HUES48 (cell line): ENCODE measurements around the gene AXIN2.
"Not testable (repeated sequence)": the region's sequence is repeated elsewhere in the genome, so short reads cannot be mapped to it uniquely, and the experiment has no call there.

ENCODE experiments used
- H3K27ac ChIP-seq: one replicate; pipeline ENCODE4 v1.7.0; 2013; ENCODE audit warnings: low read depth, low read length, inconsistent platforms
- H3K27me3 ChIP-seq: 2 replicates; pipeline ENCODE4 v1.6.1; 2013; ENCODE audit warnings: mild to moderate bottlenecking, low read length; ENCODE audit not compliant: control insufficient read depth, insufficient read depth
- H3K36me3 ChIP-seq: 2 replicates; pipeline ENCODE4 v1.6.1; 2013; ENCODE audit warnings: low read length; ENCODE audit not compliant: control insufficient read depth, insufficient read depth
- H3K4me1 ChIP-seq: 2 replicates; pipeline ENCODE4 v1.6.1; 2013; ENCODE audit warnings: mild to moderate bottlenecking, low read length; ENCODE audit not compliant: control insufficient read depth, insufficient read depth
- H3K4me3 ChIP-seq: 2 replicates; pipeline ENCODE4 v1.5.1; 2013; ENCODE audit warnings: mild to moderate bottlenecking, low read depth, low read length
- H3K9ac ChIP-seq: 2 replicates; pipeline ENCODE4 v1.6.1; 2013; ENCODE audit warnings: mild to moderate bottlenecking, low read depth, low read length, moderate library complexity
- H3K9me3 ChIP-seq: 2 replicates; pipeline ENCODE4 v1.6.1; 2013; ENCODE audit warnings: low read length; ENCODE audit not compliant: control insufficient read depth, insufficient read depth

The AXIN2 gene

DNA sequence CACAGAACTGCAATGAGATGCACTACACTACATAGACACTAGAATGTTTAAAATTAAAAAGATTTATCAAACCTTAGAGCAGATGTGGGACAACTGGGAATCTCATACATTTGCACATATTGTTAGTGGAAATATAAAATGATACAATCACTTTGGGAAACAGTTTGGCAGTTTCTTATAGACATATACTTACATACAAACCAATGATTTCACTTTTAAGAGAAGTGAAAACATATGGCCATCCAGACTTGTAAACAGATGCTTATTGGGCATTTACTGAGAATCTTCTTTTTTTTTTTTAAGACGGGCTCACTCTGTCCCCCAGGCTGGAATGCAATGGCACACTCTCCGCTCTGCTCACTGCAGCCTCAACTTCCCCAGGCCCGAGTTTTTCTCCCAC, 50.1 kb downstream of the AXIN2 start:
- Histone ChIP-seq H3K4me1 (peaks cover 10% of the 10 kb centered on the region), H3K36me3 (no peaks in the 10 kb centered on the region), H3K9me3 (no peaks in the 10 kb centered on the region), H3K27ac (no peak overlapping the region), H3K27me3 (no peaks in the 10 kb centered on the region), H3K9ac (no peak overlapping the region), H3K4me3 (no peak overlapping the region)

DNA sequence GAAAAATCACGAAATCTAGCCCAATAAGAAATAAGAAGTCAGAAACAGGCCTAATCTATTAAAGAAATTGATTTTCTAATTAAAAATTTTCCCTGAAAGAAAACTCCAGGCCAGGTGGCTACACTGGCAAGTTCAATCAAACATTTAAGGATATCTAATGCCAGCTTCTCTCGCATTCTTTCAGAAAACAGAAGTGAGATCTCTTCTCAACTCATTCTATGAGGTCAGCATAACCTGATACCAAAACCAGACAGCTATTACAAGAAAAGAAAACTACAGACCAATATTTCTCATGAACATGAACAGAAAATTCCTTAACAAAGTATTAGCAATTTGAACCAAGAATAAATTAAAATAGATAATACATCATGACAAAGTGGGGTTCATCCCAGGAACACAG, 52.4 kb downstream of the AXIN2 start:
- Histone ChIP-seq H3K4me3 (no peak overlapping the region), H3K9me3 (no peaks in the 10 kb centered on the region), H3K9ac (no peak overlapping the region), H3K4me1 (peaks cover under 1% of the 10 kb centered on the region; the same call in 1 of the 2 replicates), H3K27ac (no peak overlapping the region), H3K27me3 (no peaks in the 10 kb centered on the region), H3K36me3 (no peaks in the 10 kb centered on the region)

DNA sequence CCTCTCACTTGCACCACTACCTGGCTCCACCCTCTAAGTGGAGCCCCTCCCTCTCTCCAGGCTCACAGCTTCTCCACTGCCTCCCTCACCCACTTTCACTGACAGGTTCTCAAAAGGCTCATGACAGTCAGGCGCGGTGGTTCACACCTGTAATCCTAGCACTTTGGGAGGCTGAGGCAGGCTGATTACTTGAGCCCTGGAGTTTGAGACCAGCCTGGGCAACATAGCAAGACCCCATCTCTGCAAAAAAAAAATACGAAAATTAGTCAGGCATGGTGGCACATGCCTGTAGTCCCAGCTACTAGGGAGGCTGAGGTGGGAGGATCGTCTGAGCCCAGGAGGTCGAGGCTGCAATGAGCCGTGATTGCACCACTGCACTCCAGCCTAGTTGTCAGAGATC, 56.8 kb downstream of the AXIN2 start:
- not testable (repeated sequence) for H3K4me3 ChIP-seq, H3K4me1 ChIP-seq, H3K27me3 ChIP-seq, H3K27ac ChIP-seq, H3K9ac ChIP-seq, H3K36me3 ChIP-seq, H3K9me3 ChIP-seq

DNA sequence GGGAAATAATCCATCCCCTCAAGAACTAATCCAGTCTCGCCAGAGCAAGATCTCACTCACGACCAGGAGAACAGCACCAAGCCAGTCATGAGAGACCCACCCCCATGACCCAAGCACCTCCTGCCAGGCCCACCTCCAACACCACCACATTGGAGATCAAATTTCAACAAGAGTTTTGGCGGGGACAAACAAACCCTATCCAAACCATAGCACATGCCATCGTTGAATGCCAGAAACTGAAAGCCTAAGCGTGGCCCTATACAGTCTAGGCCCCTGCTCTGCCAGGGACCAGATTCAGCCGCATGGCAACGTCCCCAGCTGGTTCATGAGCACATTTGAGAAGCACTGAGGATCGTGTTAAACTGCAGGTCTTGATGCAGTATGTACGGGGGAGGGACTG, 57.3 kb downstream of the AXIN2 start:
- Histone ChIP-seq H3K36me3 (no peaks in the 10 kb centered on the region), H3K4me3 (no peak overlapping the region), H3K9me3 (no peaks in the 10 kb centered on the region), H3K9ac (no peak overlapping the region), H3K4me1 (peaks cover 4% of the 10 kb centered on the region; the same call in 1 of the 2 replicates), H3K27me3 (no peaks in the 10 kb centered on the region), H3K27ac (no peak overlapping the region)

DNA sequence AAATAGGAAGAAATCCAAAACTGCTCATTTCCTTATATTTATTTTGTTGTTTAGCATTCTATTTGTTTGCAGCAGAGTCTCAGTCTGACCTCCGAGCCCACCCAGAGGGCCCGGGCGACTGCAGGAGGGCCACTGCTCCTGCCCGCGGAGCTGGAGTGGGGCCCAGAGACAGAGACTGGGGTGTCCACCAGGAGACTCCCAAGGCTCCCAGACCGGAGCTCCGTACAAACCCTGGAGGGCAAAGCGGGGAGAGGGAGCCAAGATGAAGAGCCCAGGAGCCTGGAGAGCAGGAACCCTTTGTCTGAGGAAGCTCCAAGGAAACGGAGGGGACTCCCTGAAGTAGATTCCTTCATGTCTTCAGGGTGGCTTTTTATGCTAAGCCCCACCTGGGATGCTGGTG, 57.9 kb downstream of the AXIN2 start:
- H3K9ac ChIP-seq: no peak overlapping the region
- no peaks in the 10 kb centered on the region; the same call in 1 of the 2 replicates for H3K27me3 ChIP-seq
- H3K4me1 ChIP-seq: peaks cover 4% of the 10 kb centered on the region; the same call in 1 of the 2 replicates
- H3K27ac ChIP-seq: no peak overlapping the region
- no peaks in the 10 kb centered on the region for H3K36me3 ChIP-seq
- no peaks in the 10 kb centered on the region for H3K9me3 ChIP-seq
- H3K4me3 ChIP-seq: no peak overlapping the region

- Histone ChIP-seq H3K36me3 (no peaks in the 10 kb centered on the region), H3K27me3 (no peaks in the 10 kb centered on the region; the same call in 1 of the 2 replicates), H3K4me3 (no peak overlapping the region), H3K27ac (no peak overlapping the region), H3K9me3 (no peaks in the 10 kb centered on the region), H3K9ac (no peak overlapping the region), H3K4me1 (peaks cover 16% of the 10 kb centered on the region)
These were observed 62.6 kb downstream of the AXIN2 start for GRCh38 chr17:65498816-65499215.

DNA sequence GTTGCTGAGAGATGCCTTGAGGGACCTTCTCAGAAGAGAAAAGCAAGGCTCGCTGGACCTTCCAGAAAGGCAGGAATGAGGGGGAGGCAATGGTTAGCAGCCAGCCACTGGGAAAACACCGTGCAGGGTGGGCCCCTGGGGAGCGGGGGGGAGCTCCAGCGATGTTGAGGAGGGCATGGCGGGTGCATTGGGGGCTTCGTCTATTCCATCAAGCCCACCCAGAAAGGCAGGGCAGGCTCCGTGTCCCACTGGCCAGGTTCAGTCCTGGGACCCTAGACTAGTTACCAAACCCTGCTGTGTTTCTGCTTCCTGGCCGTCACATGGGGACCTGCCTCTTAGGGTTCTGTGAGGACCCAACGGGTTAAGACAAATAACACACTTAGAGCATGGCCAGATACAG, 64.6 kb downstream of the AXIN2 start:
- no peaks in the 10 kb centered on the region for H3K36me3 ChIP-seq
- H3K4me3 ChIP-seq: no peak overlapping the region
- no peaks in the 10 kb centered on the region; the same call in 1 of the 2 replicates for H3K27me3 ChIP-seq
- no peak overlapping the region for H3K27ac ChIP-seq
- no peaks in the 10 kb centered on the region for H3K9me3 ChIP-seq
- H3K4me1 ChIP-seq: peaks cover 14% of the 10 kb centered on the region
- no peak overlapping the region for H3K9ac ChIP-seq

DNA sequence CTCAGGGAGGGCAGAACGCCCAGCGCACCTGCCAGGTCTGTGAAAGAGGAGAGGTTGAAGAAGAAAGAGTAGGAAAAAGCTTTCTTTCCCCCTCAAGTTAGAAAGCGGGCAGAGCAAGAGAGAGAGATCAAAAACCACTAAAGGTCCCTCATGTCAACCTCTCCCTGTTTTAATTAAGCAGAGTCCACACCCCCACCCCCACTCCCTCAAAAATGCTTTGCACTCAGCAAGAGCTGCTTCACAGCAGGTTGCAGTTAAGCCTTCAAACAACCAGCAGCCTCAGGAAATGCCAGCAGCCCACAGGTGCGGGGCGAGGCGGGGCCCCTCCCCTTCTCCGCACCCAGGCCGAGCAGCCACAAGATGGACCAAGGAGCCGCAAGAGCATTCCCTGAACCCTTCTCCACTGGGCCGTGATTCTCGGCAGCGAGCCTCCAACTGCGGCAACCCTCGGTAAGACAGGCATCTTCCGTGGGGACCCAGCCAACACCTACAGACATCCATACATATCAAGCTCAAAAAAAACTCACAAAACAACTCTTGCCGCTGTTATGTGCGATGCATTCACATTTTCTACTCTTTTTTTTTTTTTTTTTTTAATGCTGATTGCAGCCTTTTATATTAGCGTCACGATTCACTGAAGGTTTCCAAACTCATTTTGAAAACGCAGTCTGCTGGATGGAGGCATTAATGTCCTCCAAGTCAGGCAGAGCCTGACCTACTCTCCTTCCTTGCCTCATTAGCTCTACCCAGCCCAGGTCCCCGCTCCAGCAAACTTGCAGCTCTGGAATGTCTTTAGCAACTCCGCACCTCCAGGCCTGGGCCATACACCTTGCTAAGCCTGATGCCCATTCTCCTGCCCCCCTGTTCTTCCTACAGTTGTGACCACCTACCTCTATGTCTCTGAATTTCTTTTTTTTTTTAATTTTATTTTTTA, 66.1 kb downstream of the AXIN2 start:
- no peaks in the 10 kb centered on the region; the same call in 1 of the 2 replicates for H3K27me3 ChIP-seq
- no peaks in the 10 kb centered on the region for H3K36me3 ChIP-seq
- peaks cover 14% of the 10 kb centered on the region for H3K4me1 ChIP-seq
- H3K9ac ChIP-seq: no peak overlapping the region
- H3K4me3 ChIP-seq: peak overlapping the region; percentile 45
- no peaks in the 10 kb centered on the region for H3K9me3 ChIP-seq
- H3K27ac ChIP-seq: peak overlapping the region; percentile 66

DNA sequence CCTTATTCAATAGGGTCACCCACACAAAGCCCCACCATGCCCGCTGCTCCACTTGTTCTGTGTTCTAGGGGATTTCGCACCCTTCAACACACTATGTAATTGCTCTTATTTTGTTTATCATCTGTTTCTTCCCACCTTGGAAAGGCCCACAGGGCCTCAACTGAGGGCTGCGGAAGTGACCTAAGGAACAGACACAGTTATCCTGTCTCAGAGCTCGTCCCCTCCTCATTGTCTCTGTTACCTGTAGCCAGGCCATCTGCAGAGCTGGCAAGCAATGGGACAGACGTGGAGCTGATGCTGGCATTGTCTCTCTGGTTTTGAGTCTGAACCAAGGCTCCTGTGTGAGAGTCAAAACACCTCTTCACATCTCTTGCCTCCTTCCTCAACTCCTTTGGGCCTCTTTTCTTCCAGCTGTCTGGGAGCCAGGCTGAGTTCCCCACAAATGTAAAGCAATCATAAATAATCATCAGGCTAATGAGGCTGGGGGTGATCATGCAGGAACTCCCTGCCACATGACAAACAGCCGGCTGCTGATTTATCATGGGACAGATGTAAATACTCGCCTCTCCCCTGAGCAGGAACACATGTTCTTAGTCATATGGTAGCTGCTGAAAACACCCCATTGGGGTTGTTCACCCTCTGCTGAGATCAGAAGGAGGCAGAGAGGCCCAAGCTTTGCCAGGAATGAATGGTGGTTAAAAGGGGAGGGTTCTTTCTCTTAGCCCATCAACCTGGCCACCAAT, 71.9 kb downstream of the AXIN2 start:
- Histone ChIP-seq H3K9ac (no peak overlapping the region), H3K4me3 (no peak overlapping the region), H3K36me3 (no peaks in the 10 kb centered on the region), H3K27ac (no peak overlapping the region), H3K4me1 (peaks cover 5% of the 10 kb centered on the region), H3K27me3 (no peaks in the 10 kb centered on the region; the same call in 1 of the 2 replicates), H3K9me3 (no peaks in the 10 kb centered on the region)

DNA sequence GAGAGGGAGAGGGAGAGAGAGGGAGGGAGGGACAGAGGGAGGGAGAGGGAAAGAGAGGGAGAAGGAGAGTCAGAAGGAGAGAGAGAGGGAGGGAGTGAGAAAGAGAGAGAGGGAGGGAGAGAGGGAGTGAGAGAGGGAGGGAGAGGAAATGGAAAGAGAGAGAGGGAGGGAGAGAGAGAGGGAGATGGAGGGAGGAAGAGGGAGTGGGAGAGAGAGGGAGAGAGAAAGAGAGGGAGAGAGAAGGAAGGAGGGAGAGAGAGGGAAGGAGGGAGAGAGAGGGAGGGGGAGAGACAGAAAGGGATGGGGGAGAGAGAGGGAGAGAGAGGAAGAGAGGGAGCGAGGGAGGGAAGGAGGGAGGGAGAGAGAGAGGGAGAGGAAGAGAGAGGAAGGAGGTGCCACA, 72.8 kb downstream of the AXIN2 start:
- Histone ChIP-seq H3K9ac (no peak overlapping the region), H3K4me3 (no peak overlapping the region), H3K9me3 (no peaks in the 10 kb centered on the region), H3K27ac (no peak overlapping the region), H3K36me3 (no peaks in the 10 kb centered on the region), H3K4me1 (no peaks in the 10 kb centered on the region), H3K27me3 (no peaks in the 10 kb centered on the region)

DNA sequence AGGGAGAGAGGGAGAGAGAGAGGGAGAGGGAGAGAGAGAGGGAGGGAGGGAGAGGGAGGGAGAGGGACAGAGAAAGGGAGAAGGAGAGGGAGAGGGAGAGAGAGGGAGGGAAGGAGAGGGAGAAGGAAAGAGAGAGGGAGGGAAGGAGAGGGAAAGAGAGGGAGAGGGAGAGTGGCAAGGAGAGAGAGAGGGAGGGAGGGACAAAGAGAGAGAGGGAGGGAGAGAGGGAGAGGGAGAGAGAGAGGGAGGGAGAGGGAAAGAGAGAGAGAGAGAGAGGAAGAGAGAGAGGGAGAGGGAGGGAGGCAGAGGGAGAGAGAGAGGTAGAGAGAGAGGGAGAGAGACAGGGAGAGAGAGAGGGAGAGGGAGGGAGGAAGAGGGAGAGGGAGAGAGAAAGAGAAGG, 73.5 kb downstream of the AXIN2 start:
- H3K9ac ChIP-seq: no peak overlapping the region
- no peaks in the 10 kb centered on the region for H3K9me3 ChIP-seq
- H3K27me3 ChIP-seq: no peaks in the 10 kb centered on the region
- H3K4me3 ChIP-seq: no peak overlapping the region
- H3K4me1 ChIP-seq: no peaks in the 10 kb centered on the region
- H3K27ac ChIP-seq: no peak overlapping the region
- H3K36me3 ChIP-seq: no peaks in the 10 kb centered on the region
